Neuron (in vitro differentiated cells): ENCODE results near the gene HK2.

Source experiments
- H2AFZ ChIP-seq: one replicate; pipeline ENCODE4 v1.6.1; 2013; ENCODE audit warnings: low read depth, mild to moderate bottlenecking, inconsistent platforms, low read length, moderate library complexity
- H3K27me3 ChIP-seq: one replicate; pipeline ENCODE4 v1.6.1; 2013; ENCODE audit warnings: low read length; ENCODE audit not compliant: insufficient read depth
- H3K36me3 ChIP-seq: one replicate; pipeline ENCODE4 v1.6.1; 2013; ENCODE audit warnings: low read length; ENCODE audit not compliant: insufficient read depth
- H3K4me1 ChIP-seq: one replicate; pipeline ENCODE4 v1.6.1; 2013; ENCODE audit warnings: low read length; ENCODE audit not compliant: insufficient read depth
- H3K4me3 ChIP-seq: 2 replicates; pipeline ENCODE4 v1.5.1; 2013; ENCODE audit warnings: mild to moderate bottlenecking, low read length, moderate library complexity
- H3K9me3 ChIP-seq: one replicate; pipeline ENCODE4 v1.6.1; 2013; ENCODE audit warnings: low read length

Gene HK2

DNA sequence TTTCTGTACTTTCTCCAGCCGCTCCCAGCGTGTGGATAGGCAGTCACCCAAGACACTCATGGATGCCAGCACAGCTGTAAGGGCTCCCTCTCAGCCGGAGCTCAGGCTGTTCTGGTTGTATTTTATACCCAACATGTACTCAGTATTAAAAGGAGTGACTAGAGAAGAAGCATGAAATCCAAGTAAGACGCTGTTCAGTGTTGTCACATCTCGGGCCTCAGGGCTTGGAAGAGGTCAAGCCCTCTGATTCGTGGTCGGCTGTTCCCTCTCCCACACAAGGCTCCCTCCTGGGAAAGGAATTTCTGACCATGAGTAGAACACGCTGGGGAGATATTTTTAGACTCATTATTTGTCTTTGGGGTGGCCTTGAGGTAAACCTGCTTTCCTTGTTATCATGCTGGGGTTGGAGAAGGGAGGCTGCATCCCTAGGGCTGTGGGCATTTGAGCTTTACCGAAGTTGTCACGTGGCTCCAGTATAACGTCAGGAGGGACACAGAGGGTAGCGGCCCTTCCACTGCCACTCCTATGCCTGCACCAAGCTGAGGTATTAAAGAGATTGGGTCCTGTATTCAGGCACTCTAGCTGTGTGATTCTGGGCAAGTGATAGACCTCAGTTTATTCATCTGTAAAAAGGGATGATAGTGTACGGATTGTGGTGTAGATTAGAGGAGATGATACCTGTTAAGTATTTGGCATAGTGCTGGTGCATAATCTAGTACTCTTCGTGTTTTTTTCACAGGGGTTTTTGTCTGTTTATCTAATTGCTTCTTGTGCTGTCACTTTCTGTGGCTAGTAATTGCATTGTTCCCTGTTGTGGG is 34.1 kb downstream of the HK2 start:
- Histone ChIP-seq H3K9me3 (no peaks in the 10 kb centered on the region), H3K27me3 (no peaks in the 10 kb centered on the region), H3K4me1 (peaks cover 7% of the 10 kb centered on the region), H3K4me3 (no peak overlapping the region), H2AFZ (no peak overlapping the region), H3K36me3 (no peaks in the 10 kb centered on the region)

- Histone ChIP-seq H2AFZ (no peak overlapping the region), H3K4me1 (peaks cover 7% of the 10 kb centered on the region), H3K9me3 (no peaks in the 10 kb centered on the region), H3K27me3 (no peaks in the 10 kb centered on the region), H3K36me3 (no peaks in the 10 kb centered on the region), H3K4me3 (no peak overlapping the region)
Observed at GRCh38 chr2:74869517-74869916, 35.6 kb downstream of the HK2 start.

GRCh38 chr2:74870951-74871350 is 37.0 kb downstream of the HK2 start:
- Histone ChIP-seq H3K4me3 (no peak overlapping the region), H3K9me3 (no peaks in the 10 kb centered on the region), H3K4me1 (peaks cover 7% of the 10 kb centered on the region), H2AFZ (no peak overlapping the region), H3K27me3 (no peaks in the 10 kb centered on the region), H3K36me3 (no peaks in the 10 kb centered on the region)

- Histone ChIP-seq H3K36me3 (no peaks in the 10 kb centered on the region), H3K4me3 (no peak overlapping the region), H3K27me3 (no peaks in the 10 kb centered on the region), H3K9me3 (no peaks in the 10 kb centered on the region), H2AFZ (no peak overlapping the region), H3K4me1 (peaks cover 7% of the 10 kb centered on the region)
Observed at GRCh38 chr2:74871414-74871813, 37.5 kb downstream of the HK2 start.

DNA sequence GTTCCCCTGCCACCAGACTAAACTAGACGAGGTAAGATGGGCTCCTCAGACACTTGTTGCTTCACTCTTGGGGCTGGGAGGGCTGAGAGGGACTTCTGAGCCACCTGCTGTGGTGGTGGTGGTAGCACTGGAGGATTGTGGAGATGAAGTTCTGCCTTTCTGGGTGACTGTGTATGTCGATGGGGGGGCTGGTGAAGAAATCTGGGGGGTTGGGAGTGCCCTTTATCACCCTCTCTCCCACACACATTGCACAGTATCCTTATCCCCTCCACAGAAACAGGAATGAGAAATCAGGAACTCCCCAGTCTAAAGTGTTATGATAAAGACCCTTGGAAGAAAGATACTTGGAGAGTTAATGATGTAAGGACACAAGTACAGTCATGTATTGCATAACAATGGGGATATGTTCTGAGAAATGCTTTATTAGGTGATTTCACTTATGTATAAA is 38.5 kb downstream of the HK2 start:
- Histone ChIP-seq H3K36me3 (no peaks in the 10 kb centered on the region), H3K4me3 (no peak overlapping the region), H3K4me1 (peaks cover 7% of the 10 kb centered on the region), H2AFZ (no peak overlapping the region), H3K27me3 (no peaks in the 10 kb centered on the region), H3K9me3 (no peaks in the 10 kb centered on the region)

- Histone ChIP-seq H3K36me3 (peaks cover 3% of the 10 kb centered on the region), H3K4me1 (peaks cover 1% of the 10 kb centered on the region), H2AFZ (no peak overlapping the region), H3K9me3 (no peaks in the 10 kb centered on the region), H3K4me3 (no peak overlapping the region), H3K27me3 (no peaks in the 10 kb centered on the region)
Observed at GRCh38 chr2:74873012-74873665, 39.2 kb downstream of the HK2 start.

- H3K4me3 ChIP-seq = no peak overlapping the region
- no peaks in the 10 kb centered on the region for H3K4me1 ChIP-seq
- H3K27me3 ChIP-seq = no peaks in the 10 kb centered on the region
- H3K9me3 ChIP-seq = no peaks in the 10 kb centered on the region
- H2AFZ ChIP-seq = no peak overlapping the region
- peaks cover 10% of the 10 kb centered on the region for H3K36me3 ChIP-seq
Observed at GRCh38 chr2:74873678-74874640, 40.0 kb downstream of the HK2 start.

- Histone ChIP-seq H3K9me3 (no peaks in the 10 kb centered on the region), H3K36me3 (peaks cover 27% of the 10 kb centered on the region)
Observed at GRCh38 chr2:74876081-74876886, 42.4 kb downstream of the HK2 start.

DNA sequence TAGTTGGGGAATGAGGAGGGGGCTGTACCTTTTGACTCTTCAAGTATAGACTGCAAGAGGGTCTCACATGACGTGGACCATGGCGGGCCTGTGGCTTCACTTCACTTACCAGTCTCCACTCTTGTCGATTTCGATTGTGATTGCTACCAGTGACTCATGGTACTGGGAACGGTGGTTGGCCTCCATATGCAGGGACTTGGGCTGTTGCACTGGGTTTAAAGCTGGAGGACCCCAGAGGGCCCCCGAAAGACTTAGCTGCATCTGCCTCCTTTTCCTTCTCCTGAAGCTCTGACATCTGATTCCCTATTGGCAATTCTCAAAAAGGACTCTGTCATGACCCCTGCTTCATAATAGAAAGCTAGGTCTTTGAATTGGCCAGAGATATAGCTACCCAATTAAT is 43.4 kb downstream of the HK2 start:
- Histone ChIP-seq H2AFZ (no peak overlapping the region), H3K4me3 (no peak overlapping the region), H3K27me3 (no peaks in the 10 kb centered on the region), H3K9me3 (no peaks in the 10 kb centered on the region), H3K36me3 (peaks cover 36% of the 10 kb centered on the region), H3K4me1 (no peaks in the 10 kb centered on the region)

More at GRCh38 chr2:74876081-74876886, 42.4 kb downstream of the HK2 start:
- Histone ChIP-seq H3K4me3 (no peak overlapping the region), H3K27me3 (no peaks in the 10 kb centered on the region), H2AFZ (no peak overlapping the region), H3K4me1 (no peaks in the 10 kb centered on the region)

DNA sequence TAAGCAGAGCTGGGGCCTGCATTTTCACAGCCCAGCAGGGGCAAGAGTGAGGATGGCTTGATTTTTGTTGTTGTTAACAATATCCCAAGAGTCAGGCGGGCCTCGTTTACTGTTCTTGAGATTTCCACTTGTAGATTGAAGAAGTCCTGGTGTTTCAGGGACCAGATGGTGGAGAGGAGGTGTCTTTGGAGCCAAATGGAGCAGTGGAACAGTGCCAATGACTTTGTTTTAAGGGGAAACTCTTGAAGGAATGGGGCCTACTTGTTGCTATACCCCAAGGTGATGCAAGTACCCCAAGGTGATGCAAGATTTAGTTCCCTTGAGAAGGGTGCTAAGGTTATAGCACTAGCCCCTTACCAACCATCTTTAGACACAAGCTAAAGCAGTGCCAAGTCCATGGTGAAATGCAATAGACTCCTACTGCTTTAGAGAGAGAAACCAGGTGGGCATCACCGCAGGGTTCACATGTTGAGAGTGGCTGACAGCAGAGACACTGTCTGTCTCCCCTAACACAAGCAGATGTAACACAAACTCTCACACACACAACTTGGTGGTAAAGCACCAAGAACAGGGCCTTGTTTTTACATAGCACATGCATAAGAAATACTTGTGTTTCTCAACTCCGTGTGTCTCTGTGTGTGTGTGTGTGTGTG is 44.0 kb downstream of the HK2 start:
- no peaks in the 10 kb centered on the region for H3K4me1 ChIP-seq
- no peaks in the 10 kb centered on the region for H3K9me3 ChIP-seq
- peaks cover 36% of the 10 kb centered on the region for H3K36me3 ChIP-seq
- H3K27me3 ChIP-seq = no peaks in the 10 kb centered on the region
- no peak overlapping the region for H2AFZ ChIP-seq
- no peak overlapping the region for H3K4me3 ChIP-seq

DNA sequence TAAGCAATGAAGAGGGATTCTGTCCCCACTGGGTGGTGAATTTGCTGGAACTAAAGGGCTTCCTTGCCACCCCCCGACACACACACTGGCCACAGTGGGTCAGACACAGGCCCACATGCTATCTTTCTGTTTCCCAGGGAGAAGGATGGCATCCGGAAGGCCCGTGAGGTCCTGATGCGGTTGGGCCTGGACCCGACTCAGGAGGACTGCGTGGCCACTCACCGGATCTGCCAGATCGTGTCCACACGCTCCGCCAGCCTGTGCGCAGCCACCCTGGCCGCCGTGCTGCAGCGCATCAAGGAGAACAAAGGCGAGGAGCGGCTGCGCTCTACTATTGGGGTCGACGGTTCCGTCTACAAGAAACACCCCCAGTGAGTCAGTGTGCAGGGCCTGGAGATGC is 44.6 kb downstream of the HK2 start:
- Histone ChIP-seq H3K9me3 (no peaks in the 10 kb centered on the region), H3K4me1 (no peaks in the 10 kb centered on the region), H3K36me3 (peaks cover 36% of the 10 kb centered on the region), H3K27me3 (no peaks in the 10 kb centered on the region), H3K4me3 (no peak overlapping the region), H2AFZ (no peak overlapping the region)
